NCI-H1436 (cell line): ENCODE measurements around the gene B4GALT4.
"Not testable (repeated sequence)": the region's sequence is repeated elsewhere in the genome, so short reads cannot be mapped to it uniquely, and the experiment has no call there.

Source experiments
- DNase-seq: peaks from one replicate; lab custom pipeline; 2025; lab: John Stamatoyannopoulos, UW

B4GALT4 gene

GRCh38 chr3:119240591-119241434 is at the start of gene B4GALT4:
TSS of gene B4GALT4 (minus strand) at chr3:119240878. CDS start at chr3:119230099, 10,779 bp downstream.
- DNase-seq: peak; percentile 84

DNA sequence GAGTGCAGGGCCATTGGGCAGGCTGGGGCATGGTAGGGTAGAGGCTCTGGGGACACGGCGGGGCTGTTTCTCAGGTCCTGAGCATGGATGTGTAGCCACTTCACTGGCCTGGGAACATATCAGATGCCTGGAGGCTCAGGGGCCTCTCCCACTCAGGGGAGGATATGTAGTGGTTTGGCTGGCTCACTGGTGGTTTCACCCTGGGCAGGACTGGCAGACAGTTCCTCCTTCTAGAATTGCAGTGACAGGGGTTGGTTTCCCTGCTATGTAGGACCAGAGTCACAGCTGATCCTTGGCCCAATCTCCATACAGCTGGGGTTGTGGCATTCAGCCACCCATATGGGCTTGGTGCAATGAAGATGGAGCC is 48.7 kb upstream of the B4GALT4 start:
- no peak for DNase-seq

GRCh38 chr3:119288669-119289403 is 48.2 kb upstream of the B4GALT4 start:
- DNase-seq: no peak

DNA sequence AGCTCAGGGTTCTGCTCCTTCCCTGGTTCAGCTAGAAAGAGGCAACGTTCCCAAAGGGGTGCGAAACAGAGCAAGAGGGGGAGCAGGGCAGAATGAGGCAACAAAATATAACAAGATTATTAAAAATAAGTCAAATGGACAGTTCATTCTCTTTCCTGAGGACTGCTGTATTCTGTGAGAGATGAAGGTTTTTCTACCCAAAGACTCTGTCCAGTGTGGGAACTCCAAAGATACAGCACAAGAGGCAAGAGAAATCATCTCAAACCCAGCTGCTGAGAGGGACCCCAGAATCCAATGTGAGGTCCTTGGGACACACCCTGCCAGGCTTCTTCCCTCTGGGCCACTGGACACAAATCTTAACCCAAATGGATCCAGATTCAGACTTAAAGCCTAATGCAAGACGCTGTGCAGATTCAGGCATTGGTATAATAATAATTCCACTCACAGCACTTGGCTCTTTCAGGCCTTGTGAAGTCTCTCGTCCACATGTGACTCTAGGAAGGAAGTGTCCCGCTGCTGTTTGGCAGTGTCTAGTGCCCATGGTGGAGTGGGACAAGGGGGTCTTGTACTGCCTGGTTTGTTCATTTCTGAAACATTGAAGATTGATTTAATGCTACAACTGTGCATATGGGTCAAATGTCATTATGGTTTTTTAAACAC is 39.0 kb upstream of the B4GALT4 start:
- DNase-seq: no peak

DNA sequence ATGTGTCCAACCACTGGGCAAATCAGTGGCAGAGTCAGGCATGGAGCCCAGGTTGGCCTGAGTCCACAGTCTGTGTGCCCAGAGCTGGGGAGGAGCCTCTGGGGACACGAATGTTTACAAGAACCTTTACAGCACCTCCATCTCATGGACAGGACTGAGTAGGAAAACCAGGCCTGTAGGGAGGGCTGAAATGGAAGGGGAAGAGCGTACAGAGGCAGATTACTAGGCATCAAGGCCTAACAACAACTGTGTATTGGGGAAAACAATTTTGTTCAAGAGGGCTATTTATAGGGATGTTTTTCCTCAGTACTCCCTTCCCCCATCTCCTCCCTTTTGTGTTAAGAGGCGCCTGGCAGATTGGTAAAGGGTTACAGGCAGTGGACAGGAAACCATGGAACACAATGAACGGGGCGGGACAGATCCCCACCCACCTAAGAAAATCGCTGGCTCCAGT is 38.5 kb upstream of the B4GALT4 start:
- DNase-seq: no peak

DNA sequence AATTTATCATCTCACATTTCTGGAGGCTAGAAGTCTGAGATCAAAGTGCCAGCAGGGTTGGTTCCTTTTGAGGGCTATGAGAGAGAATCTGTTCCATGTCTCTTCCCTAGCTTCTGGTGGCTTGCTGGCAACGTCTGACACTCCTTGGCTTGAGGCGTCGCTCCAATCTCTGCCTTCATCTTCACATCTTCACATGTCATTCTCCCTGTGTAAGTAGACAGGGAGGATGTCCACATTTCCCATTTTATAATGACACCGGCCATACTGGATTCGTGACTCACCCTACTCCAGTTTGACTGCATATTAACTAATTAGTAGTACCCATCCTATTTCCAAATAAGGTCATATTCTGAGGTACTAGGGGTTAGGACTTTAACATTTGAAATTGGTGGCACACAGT is 36.0 kb upstream of the B4GALT4 start:
- no peak for DNase-seq

DNA sequence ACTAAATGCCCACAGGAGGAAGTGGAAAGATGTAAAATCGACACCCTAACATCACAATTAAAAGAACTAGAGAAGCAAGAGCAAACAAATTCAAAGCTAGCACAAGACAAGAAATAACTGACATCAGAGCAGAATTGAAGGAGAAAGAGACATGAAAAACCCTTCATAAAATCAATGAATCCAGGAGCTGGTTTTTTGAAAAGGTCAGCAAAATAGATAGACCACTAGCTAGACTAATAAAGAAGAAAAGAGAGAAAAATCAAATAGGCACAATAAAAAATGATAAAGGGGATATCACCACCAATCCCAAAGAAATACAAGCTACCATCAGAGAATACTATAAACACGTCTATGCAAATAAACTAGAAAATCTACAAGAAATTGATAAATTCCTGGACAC is 29.5 kb upstream of the B4GALT4 start:
- DNase-seq: not testable (repeated sequence)

- DNase-seq: no peak
Measured at GRCh38 chr3:119261055-119261454, 20.4 kb upstream of the B4GALT4 start.

- no peak for DNase-seq
Measured at GRCh38 chr3:119259821-119260220, 19.1 kb upstream of the B4GALT4 start.

- no peak for DNase-seq
Measured at GRCh38 chr3:119258915-119259314, 18.2 kb upstream of the B4GALT4 start.

DNA sequence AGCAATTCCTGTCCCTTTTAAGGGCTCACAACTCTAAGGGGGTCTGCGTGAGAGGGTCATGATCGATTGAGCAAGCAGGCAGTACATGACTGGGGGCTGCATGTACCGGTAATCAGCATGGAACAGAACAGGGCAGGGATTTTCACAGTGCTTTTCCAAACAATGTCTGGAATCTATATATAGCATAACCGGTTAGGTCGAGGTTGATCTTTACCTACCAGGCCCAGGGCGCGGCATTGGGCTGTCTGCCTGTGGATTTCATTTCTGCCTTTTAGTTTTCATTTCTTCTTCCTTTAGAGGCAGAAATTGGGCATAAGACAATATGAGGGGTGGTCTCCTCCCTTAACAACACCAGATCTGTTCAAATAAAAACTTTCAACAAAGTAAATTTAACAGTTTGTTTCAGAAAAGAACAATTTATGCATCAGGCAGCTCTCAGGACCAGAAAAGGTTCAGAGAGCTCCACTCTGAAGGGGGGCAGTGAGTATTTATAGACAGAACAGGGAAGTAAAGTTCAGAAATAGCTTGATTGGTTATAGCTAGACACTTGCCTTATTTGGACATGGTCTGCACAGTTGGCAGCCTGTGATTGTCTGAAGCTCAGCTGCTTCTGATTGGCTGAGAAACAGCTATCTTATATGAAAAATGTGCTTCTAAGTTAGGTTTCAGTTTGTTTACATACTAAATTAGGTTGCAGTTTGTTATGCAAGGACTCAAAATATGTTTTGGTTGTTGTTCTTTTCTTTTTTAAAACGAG is 17.2 kb upstream of the B4GALT4 start:
- DNase-seq: no peak

GRCh38 chr3:119257111-119257510 is 16.4 kb upstream of the B4GALT4 start:
- DNase-seq: no peak

GRCh38 chr3:119255214-119255613 is 14.5 kb upstream of the B4GALT4 start:
- no peak for DNase-seq

DNA sequence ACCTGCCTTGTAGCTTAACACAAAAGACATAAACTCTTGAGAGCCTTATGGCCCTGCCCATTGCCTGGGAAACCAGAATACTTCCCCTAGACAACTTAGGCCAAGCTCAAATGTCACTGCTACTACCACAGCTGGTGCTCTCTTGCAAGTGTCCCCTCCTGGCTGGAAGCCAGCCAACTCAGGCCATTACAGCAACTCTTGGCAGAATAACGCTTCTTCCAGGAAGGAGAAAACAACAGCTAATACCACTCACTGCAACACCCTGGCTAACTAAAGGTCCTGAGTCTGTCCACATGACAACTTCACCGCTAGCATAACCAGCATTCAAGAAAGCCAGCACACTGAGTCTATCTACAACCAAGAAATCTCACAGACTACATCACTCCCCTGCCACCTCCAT is 5.1 kb upstream of the B4GALT4 start:
- DNase-seq: no peak

GRCh38 chr3:119243712-119244111 is 3.0 kb upstream of the B4GALT4 start:
- DNase-seq: no peak

GRCh38 chr3:119243058-119243529 is 2.4 kb upstream of the B4GALT4 start:
- not testable (repeated sequence) for DNase-seq

- not testable (repeated sequence) for DNase-seq
Measured at GRCh38 chr3:119242387-119243057, 1.8 kb upstream of the B4GALT4 start.

DNA sequence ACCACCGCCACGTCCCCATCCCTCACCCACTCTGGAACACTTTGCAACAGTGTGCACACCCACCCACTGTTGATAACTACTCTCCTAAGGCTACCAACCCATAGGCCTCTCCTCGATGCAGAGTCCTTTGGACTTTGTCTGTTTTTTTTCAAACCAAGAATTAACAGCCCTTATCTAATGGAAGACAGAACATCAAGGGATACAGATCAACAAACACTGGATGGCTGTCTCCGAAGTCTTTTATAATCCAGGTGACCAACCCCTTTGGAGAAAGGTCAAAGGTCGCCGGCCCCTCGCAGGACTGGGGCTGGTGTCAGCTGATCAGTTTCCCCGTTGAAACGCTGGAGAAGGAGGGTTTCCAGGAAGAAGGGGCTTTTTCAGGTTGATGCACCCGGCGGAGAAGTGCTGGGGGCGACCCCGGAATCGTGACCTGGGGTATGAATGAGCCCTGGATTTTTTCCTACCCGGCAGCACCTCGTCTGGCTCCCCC is 532 bp downstream of the B4GALT4 start:
- DNase-seq: no peak

- DNase-seq: no peak
Measured at GRCh38 chr3:119239206-119239820, 1.4 kb downstream of the B4GALT4 start.

DNA sequence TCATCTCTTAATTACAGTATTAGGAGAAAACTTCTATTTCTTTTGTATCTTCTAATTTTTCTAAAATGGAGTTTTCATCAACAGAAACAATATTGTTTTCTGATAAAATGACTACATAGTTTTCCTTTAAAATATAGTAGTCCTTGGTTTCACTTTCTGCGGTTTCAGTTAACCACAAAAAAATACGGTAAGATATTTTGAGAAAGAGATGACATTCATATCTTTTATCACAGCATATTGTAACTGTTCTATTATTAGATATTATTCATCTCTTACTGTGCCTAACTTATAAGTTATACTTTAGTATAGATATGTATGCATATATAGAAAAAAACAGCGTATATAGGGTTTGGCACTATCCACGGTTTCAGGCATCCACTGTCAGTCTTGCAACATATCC is 2.3 kb downstream of the B4GALT4 start:
- no peak for DNase-seq

DNA sequence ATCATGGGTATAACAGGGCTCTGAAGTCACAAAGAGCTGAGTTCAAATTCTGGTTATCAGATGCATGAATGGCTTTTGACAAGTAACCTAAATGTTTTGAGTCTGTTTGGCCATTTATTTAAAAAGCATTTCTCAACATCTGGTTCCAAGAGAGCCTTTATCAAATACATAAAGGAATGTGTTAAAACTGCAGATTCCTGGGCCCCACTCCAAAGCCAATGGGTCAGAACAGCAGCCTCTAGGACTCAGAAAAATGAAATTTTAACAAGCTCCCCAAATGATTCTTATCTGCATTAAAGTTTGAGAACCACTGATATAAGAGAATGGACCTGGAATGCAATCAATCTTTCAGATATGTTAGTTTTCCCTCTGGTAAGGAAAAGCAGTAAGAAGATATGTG is 3.4 kb downstream of the B4GALT4 start:
- DNase-seq: no peak
